Occipital lobe (tissue), 2 donors: ENCODE data around the gene GOLIM4. TPM values are rescaled to one million over a fixed set of nuclear protein-coding genes. Genes with fewer than 3 reads are reported as not detected.
"Not testable (repeated sequence)": the region's sequence is repeated elsewhere in the genome, so short reads cannot be mapped to it uniquely, and the experiment has no call there.

ENCODE experiments used
- DNase-seq: peaks from one replicate; lab custom pipeline; 2025; lab: John Stamatoyannopoulos, UW
- total RNA-seq: library from RNA; depleted of rRNA; stranded (reverse); fragments of >200 nt; gene quantifications from one replicate; pipeline ENCODE4 v1.2.3, GENCODE V29; 2014

The GOLIM4 gene
- total RNA-seq, 1 donor from 2014 or later: 27.9 TPM

DNA sequence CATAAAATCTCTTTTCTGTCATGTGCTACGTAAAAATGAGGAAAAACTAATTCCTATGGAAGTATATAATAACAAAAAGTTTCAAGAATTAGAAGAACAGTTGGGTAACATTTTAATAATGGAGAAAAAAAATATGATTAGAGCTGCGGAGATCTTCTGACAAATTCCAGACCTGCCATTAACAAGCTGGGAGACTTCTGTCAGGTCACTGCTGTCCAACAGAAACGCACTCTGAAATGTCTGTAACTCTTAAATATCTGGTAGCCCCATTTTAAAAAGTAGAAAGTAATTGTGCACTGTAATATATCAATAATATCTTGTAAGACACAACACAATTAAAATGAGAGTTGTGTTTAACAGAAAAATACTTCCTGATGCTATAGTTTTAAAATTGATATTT lies 15.7 kb downstream of the GOLIM4 start:
- DNase-seq: no peak

- DNase-seq: no peak
Measured at GRCh38 chr3:168077091-168077490, 18.6 kb downstream of the GOLIM4 start.

- DNase-seq: no peak
Measured at GRCh38 chr3:168073842-168074605, 21.7 kb downstream of the GOLIM4 start.

DNA sequence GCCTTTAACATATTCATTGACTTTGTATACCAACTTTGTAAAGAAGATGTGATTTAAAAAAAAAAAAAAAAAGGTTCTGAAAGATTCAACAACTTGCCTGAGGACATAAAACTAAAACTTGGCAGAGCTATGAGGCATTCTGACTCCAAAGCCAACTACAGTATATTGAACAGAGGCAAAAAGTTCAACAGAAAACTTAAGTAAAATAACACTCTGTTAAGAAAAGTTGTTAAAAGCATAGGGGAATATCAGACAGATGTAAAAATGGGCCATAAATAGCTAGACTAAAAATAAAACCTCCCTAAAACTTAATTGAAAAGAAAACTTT lies 23.4 kb downstream of the GOLIM4 start:
- no peak for DNase-seq

DNA sequence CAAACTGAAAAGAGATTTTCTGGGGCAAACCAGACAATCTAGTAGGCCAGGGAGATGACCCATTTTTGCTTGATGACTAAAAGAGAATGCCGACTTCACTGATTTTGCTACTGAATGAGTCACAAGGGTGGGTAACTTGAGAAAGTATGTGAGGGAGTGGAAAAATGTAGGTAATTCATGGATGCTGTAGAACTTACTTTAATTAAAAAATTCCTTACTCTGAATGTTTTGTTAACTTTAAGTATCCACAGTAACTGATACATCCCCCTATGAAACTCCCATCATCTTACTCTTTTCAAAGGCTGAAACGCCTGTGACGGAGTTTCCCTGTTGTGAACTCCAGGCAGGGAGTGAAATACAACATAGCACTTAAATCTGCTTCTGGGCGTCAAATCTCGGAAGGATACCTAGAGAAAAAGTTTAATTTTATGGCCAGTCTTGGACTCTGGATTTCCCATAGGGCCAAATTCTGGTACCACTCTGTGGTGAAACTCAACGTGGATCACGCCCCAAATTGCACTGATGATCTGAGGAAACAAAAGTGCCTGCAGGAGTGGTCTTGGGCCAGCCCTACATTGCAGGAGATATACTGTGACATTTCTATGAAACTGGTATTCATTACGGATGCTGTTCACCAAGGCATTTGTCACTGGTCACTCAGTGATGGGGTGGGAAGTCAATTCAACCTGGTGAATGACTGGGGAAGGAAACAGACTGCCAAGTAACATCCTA lies 24.0 kb downstream of the GOLIM4 start:
- no peak for DNase-seq

DNA sequence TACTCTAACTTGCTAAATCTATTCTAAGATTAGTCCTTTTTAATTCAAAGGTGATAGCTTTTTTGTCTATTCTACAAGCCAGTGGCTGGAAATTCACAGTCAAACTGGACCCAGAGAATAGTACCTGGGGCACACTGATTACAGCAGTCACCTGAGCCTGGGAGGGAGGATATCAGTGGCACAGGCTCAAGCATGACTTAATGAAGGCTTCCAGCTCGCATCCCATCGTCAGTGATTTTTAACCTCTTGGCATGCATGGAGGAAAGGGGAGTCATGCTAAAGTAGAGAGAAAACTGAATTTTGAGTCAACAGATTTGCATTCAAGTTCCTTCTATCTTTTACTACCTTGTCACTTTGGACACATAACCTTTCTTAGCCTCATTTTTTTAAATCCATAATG lies 24.8 kb downstream of the GOLIM4 start:
- no peak for DNase-seq

DNA sequence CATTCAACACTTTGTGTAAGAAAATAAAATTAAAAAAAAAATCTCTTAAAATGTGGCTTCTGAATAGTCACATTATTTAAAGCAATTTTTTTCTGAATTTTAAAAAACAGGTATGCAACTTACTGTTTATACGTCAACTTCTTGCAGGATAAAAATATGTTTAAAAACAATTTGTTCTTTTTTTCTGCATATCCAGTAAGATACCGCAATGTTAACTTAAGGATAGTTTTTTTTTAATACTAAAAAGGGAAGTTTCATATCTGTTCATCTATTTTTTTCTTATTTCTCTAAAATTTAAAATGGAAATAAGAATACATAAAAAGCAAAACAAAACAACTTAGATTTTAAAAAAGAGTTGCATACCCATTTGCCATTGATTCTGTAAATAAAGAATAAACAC lies 27.4 kb downstream of the GOLIM4 start:
- DNase-seq: no peak

- DNase-seq: no peak
Measured at GRCh38 chr3:168066882-168067281, 28.8 kb downstream of the GOLIM4 start.

GRCh38 chr3:168065569-168065968 lies 30.2 kb downstream of the GOLIM4 start:
- no peak for DNase-seq

DNA sequence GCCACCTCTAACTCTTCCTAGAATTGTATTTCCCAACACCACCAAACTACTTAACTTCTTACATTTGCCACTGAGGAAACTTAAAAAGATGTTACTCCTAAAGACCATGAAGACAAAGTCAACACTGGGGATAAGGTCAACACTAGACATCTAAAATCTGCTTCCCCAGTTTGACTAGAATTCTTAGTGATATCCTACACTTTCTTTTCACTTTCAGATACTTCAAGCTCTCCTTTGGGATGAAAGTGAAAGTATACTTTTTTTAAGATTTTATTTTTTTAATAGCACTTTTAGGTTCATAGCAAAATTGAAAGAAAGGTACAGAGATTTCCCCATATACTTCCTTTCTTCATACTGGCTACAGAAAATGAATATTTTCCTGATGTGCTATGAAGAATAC lies 32.6 kb downstream of the GOLIM4 start:
- DNase-seq: no peak

GRCh38 chr3:168062679-168063078 lies 33.0 kb downstream of the GOLIM4 start:
- no peak for DNase-seq

GRCh38 chr3:168061332-168061996 lies 34.3 kb downstream of the GOLIM4 start:
- no peak for DNase-seq

GRCh38 chr3:168060317-168060716 lies 35.4 kb downstream of the GOLIM4 start:
- DNase-seq: no peak

DNA sequence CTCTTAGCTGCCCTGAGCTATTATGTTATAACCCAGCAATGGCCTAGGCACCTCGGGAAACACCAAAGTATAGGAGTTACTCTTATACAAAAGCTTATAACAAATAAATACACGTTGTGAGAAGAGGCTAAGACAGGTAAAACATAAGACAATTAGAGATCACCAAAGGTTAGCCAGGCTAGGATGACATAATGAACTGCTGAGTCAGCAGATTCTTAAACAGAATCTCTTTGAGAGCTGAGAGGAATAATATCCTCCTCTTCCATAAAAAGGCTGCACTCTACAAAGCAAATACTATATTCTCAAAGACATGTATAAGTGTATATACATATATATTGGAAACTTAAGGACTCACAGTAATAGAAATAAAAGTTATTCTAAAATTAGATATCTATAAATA lies 37.2 kb downstream of the GOLIM4 start:
- no peak for DNase-seq

- not testable (repeated sequence) for DNase-seq
Measured at GRCh38 chr3:168056398-168057230, 39.1 kb downstream of the GOLIM4 start.

GRCh38 chr3:168054447-168054846 lies 41.3 kb downstream of the GOLIM4 start:
- DNase-seq: no peak

GRCh38 chr3:168053115-168053514 lies 42.6 kb downstream of the GOLIM4 start:
- no peak for DNase-seq

DNA sequence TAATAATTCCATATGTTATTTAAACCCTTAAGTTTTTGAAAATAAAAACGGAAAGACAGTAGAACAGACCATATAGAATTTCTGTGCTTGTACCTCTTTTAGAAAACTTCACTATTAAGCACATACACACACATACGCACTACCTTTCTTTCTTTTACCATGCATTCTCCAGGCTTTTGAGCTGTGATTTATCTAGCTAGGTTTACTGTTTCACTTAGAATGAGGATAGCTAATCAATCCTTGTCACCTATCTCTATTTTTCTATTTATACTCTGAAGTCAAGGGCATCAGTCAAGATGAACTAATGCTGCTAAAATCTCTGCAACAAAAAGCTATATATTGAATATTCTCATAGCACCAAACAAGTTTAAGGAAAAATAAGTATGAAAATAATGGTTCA lies 43.2 kb downstream of the GOLIM4 start:
- DNase-seq: no peak

DNA sequence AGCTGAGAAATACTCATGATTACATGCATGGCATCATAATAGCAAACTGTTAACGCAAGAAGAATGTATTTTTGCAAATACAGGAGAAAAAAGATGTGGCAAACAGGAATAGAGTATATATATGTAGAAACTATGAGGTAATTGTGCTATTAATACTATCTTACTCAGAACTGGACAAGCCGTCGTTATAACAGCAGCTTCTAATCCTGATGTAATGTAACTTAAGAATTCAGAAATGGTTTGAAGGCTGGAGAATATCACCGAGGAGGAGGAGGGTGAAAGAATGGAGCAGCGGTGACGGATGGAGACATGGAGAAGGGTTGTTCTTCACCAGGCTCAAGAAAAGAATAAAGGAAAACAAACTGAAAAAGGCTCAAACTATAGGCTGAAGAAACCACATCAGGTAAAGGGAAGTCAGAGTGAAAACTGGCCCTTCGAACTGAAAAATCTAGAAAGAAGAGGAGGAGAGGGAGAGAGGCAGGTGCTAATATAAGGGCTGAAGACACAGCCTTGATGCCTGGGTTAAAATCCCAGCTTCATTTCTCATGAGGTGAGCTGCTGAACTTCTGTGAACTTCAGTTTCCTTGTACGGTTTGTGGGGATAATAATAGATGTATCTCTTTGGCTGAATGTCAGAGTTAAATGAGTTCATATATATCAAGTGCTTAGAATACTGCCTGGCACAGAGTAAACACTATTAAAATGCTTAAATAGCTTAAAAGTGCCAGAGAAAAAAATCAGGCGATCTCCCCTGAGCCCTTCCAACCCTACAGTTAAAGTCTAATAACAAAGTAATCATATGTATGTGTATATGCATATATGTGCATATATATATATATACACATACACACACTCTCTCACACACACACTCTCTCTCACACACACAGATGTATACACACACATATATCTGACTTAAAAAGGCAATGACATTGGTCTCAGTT lies 43.9 kb downstream of the GOLIM4 start:
- DNase-seq: no peak

- no peak for DNase-seq
Measured at GRCh38 chr3:168051070-168051469, 44.7 kb downstream of the GOLIM4 start.
